ENCODE results near the gene GABRG3.

The GABRG3 gene

DNA sequence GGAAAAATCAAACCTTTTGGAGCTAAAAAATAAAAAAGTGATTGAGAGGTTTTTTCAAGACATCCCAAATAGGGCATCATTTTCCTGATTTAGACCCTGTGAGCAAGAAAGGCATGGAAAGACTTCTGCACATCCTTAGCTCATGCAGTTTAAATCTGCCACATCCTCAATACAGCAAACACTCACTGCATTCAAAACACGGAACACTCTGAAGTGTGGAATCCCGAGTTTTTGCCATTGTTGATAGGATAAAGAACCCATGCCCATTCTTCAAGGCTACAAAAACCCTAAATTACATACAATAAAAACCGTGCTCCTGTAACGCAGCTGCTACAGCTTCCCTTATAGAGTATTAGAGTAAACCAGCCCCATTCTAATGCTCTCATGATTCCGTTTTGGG is 346.8 kb downstream of the GABRG3 start:
- no peak overlapping the region for H3K27ac ChIP-seq (ENCODE audit: extremely low read depth, low read depth, low read length)
- ChIA-PET CTCF (interaction anchor here (0.6 kb wide), 1 partner anchor 1533 kb away, joined by 4 read pairs; no protein-coding TSS in a partner anchor), POLR2A (no interaction called here)
- H3K36me3 ChIP-seq (ENCODE audit: control insufficient read depth in 2 of 2, insufficient read depth in 1 of 2, low read length in 2 of 2), result no peaks in the 10 kb centered on the region
- no peaks in the 10 kb centered on the region for H3K4me1 ChIP-seq (ENCODE audit: control insufficient read depth, insufficient read depth, low read length)
- TF ChIP-seq ZNF146 (tag by site-specific recombination; IDR thresholded peaks at IDR 0.05), result no peak
- no peak for TF ChIP-seq ZNF133 (tag by site-specific recombination; IDR thresholded peaks at IDR 0.05)
- TF ChIP-seq ZNF214 (tag by site-specific recombination; IDR thresholded peaks at IDR 0.05; ENCODE audit: borderline replicate concordance), result no peak
- no peak for TF ChIP-seq KLF16 (tag by site-specific recombination; IDR thresholded peaks at IDR 0.05)
- TF ChIP-seq SETDB1 (IDR thresholded peaks at IDR 0.05; ENCODE audit: insufficient read length, low read length), result no peak
- no peak for TF ChIP-seq EGR2 (tag by site-specific recombination; IDR thresholded peaks at IDR 0.05; ENCODE audit: low read depth)
- no peak for TF ChIP-seq TRIM28 (IDR thresholded peaks at IDR 0.05; ENCODE audit: borderline replicate concordance, low read length)
- TF ChIP-seq ZNF426 (tag by site-specific recombination; IDR thresholded peaks at IDR 0.05), result no peak
- TF ChIP-seq ZNF707 (tag by site-specific recombination; IDR thresholded peaks at IDR 0.05), result no peak
- no peak for TF ChIP-seq ZBTB17 (tag by site-specific recombination; IDR thresholded peaks at IDR 0.05)
- no peak for TF ChIP-seq ZNF132 (tag by site-specific recombination; IDR thresholded peaks at IDR 0.05; ENCODE audit: borderline replicate concordance)
- H3K4me3 ChIP-seq (ENCODE audit: low read depth, low read length), result no peak overlapping the region
- H3K9me3 ChIP-seq (ENCODE audit: control insufficient read depth, insufficient read depth, low read depth, low read length), result no peaks in the 10 kb centered on the region

DNA sequence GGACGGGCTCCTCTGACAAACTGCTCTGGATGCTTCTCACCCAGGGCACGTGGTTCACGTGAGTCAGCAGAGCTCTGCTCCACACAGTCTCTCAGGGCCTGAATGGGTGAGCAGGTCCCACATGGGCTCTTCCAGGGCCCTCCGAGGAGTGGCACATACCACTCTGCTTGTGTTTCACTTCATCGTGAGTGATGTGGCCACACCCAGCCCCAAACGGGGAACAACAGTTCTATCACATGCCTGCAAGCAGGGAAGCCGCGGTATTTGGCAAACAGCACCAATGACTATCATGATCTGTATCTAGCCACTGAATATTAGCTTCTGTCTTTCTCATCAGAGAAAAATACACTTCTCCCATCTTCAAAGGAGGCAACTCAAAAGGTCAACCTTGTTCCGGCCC is 352.8 kb downstream of the GABRG3 start:
- no peaks in the 10 kb centered on the region for H3K36me3 ChIP-seq (ENCODE audit: control insufficient read depth in 2 of 2, insufficient read depth in 1 of 2, low read length in 2 of 2)
- ChIA-PET CTCF (no interaction called here), POLR2A (no interaction called here)
- no peak overlapping the region for H3K27ac ChIP-seq (ENCODE audit: extremely low read depth, low read depth, low read length)
- TF ChIP-seq ZNF664 (tag by site-specific recombination; IDR thresholded peaks at IDR 0.05) (no peak), ZNF621 (tag by site-specific recombination; IDR thresholded peaks at IDR 0.05) (no peak), ZBTB44 (tag by site-specific recombination; IDR thresholded peaks at IDR 0.05) (no peak), ZSCAN4 (tag by site-specific recombination; IDR thresholded peaks at IDR 0.05) (no peak), ZBTB6 (tag by site-specific recombination; IDR thresholded peaks at IDR 0.05) (no peak)
- TF ChIP-seq, protein P1, sequence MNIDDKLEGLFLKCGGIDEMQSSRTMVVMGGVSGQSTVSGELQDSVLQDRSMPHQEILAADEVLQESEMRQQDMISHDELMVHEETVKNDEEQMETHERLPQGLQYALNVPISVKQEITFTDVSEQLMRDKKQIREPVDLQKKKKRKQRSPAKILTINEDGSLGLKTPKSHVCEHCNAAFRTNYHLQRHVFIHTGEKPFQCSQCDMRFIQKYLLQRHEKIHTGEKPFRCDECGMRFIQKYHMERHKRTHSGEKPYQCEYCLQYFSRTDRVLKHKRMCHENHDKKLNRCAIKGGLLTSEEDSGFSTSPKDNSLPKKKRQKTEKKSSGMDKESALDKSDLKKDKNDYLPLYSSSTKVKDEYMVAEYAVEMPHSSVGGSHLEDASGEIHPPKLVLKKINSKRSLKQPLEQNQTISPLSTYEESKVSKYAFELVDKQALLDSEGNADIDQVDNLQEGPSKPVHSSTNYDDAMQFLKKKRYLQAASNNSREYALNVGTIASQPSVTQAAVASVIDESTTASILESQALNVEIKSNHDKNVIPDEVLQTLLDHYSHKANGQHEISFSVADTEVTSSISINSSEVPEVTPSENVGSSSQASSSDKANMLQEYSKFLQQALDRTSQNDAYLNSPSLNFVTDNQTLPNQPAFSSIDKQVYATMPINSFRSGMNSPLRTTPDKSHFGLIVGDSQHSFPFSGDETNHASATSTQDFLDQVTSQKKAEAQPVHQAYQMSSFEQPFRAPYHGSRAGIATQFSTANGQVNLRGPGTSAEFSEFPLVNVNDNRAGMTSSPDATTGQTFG (tag by site-specific recombination; IDR thresholded peaks at IDR 0.05; ENCODE audit: borderline replicate concordance), result no peak
- H3K9me3 ChIP-seq (ENCODE audit: control insufficient read depth, insufficient read depth, low read depth, low read length), result no peaks in the 10 kb centered on the region
- no peaks in the 10 kb centered on the region for H3K4me1 ChIP-seq (ENCODE audit: control insufficient read depth, insufficient read depth, low read length)
- H3K4me3 ChIP-seq (ENCODE audit: low read depth, low read length), result no peak overlapping the region
